ENCODE results near the gene FIZ1. TPM values are rescaled to one million over a fixed set of nuclear protein-coding genes. Genes with fewer than 3 reads are reported as not detected.
"Not testable (repeated sequence)": the region's sequence is repeated elsewhere in the genome, so short reads cannot be mapped to it uniquely, and the experiment has no call there.

Gene FIZ1
- total and polyA plus RNA-seq, 3 experiments from 2014 or later: 4.6 to 25.8 (median 23.9) TPM

- Histone ChIP-seq H3K36me3 (ENCODE audit: insufficient read depth, low read length) (peaks cover under 1% of the 10 kb centered on the region), H3K9me3 (ENCODE audit: low read length) (no peaks in the 10 kb centered on the region), H3K27ac (ENCODE audit: low read depth, low read length) (no peak overlapping the region), H3K4me3 (ENCODE audit: low read length) (no peak overlapping the region), H3K27me3 (ENCODE audit: insufficient read depth, low read length, poor library complexity, severe bottlenecking) (no peaks in the 10 kb centered on the region), H3K4me1 (ENCODE audit: insufficient read depth, low read length) (peaks cover 22% of the 10 kb centered on the region)
- Mint-ChIP-seq H3K27me3 (peaks cover 8 to 11% of the 10 kb centered on the region in 2 donors), H3K4me1 (peaks cover 25 to 29% (median 26%) of the 10 kb centered on the region in 3 donors), H3K4me3 (peak overlapping the region in 1 of 7 donors; percentile 34), H3K27ac (no peak overlapping the region), H3K36me3 (peaks cover 4 to 14% (median 7%) of the 10 kb centered on the region in 3 donors), H3K9me3 (no peaks in the 10 kb centered on the region)
- peak in 1 of 5 donors; percentile 18 for DNase-seq
- ChIA-PET POLR2A (interaction anchor here (0.7 kb wide), 1 partner anchor 45 kb away, joined by 3 read pairs; no protein-coding TSS in a partner anchor), CTCF (no interaction called here)
Measured at GRCh38 chr19:55590109-55590508, 9.2 kb downstream of the FIZ1 start.

GRCh38 chr19:55588738-55589137, 10.6 kb downstream of the FIZ1 start:
- peaks cover 8 to 12% of the 10 kb centered on the region in 2 donors for H3K27me3 Mint-ChIP-seq
- peaks cover 22% of the 10 kb centered on the region for H3K4me1 ChIP-seq (ENCODE audit: insufficient read depth, low read length)
- DNase-seq: no peak
- H3K27me3 ChIP-seq (ENCODE audit: insufficient read depth, low read length, poor library complexity, severe bottlenecking): no peaks in the 10 kb centered on the region
- H3K4me3 Mint-ChIP-seq: peak overlapping the region in 1 of 7 donors; percentile 23
- CTCF ChIA-PET: interaction anchor here (1.4 to 2.6 kb wide), 3 partner anchors 10 to 44 kb away, joined by 4 to 11 read pairs (median 5); partner anchors contain the start of gene FIZ1
- H3K27ac ChIP-seq (ENCODE audit: low read depth, low read length): no peak overlapping the region
- POLR2A ChIA-PET: no interaction called here
- no peaks in the 10 kb centered on the region for H3K9me3 ChIP-seq (ENCODE audit: low read length)
- H3K4me1 Mint-ChIP-seq: peaks cover 22 to 30% (median 26%) of the 10 kb centered on the region in 3 donors
- H3K36me3 ChIP-seq (ENCODE audit: insufficient read depth, low read length): no peaks in the 10 kb centered on the region
- H3K9me3 Mint-ChIP-seq: no peaks in the 10 kb centered on the region
- no peak overlapping the region for H3K27ac Mint-ChIP-seq
- H3K36me3 Mint-ChIP-seq: peaks cover 0 to 7% (median 3%) of the 10 kb centered on the region in 3 donors
- no peak overlapping the region for H3K4me3 ChIP-seq (ENCODE audit: low read length)

- Mint-ChIP-seq H3K36me3 (peaks cover 0 to 3% (median 0%) of the 10 kb centered on the region in 3 donors), H3K4me3 (peak overlapping the region; percentile 78 to 93 (median 87)), H3K27ac (peak overlapping the region; percentile 54 to 93 (median 84)), H3K4me1 (peaks cover 22 to 31% (median 27%) of the 10 kb centered on the region in 3 donors), H3K9me3 (no peaks in the 10 kb centered on the region), H3K27me3 (peaks cover 8 to 12% of the 10 kb centered on the region in 2 donors)
- Histone ChIP-seq H3K4me1 (ENCODE audit: insufficient read depth, low read length) (peaks cover 22% of the 10 kb centered on the region), H3K27me3 (ENCODE audit: insufficient read depth, low read length, poor library complexity, severe bottlenecking) (no peaks in the 10 kb centered on the region), H3K9me3 (ENCODE audit: low read length) (no peaks in the 10 kb centered on the region), H3K4me3 (ENCODE audit: low read length) (peak overlapping the region; percentile 66), H3K36me3 (ENCODE audit: insufficient read depth, low read length) (no peaks in the 10 kb centered on the region), H3K27ac (ENCODE audit: low read depth, low read length) (peak overlapping the region; percentile 2)
- ChIA-PET CTCF (interaction anchor here (2.1 to 2.6 kb wide), 3 partner anchors 19 to 45 kb away, joined by 4 to 11 read pairs (median 7); partner anchors contain the start of gene ZNF865), POLR2A (interaction anchor here (0.6 to 1.6 kb wide), 3 partner anchors 9 to 67 kb away, joined by 3 to 4 read pairs (median 4); partner anchors contain the start of gene U2AF2)
- DNase-seq: peak; percentile 87 to 95 (median 89)
Measured at GRCh38 chr19:55586976-55587668, 12.2 kb downstream of the FIZ1 start.

- H3K4me3 ChIP-seq (ENCODE audit: low read length): peak overlapping the region; percentile 34
- H3K4me3 Mint-ChIP-seq: peak overlapping the region; percentile 61 to 91 (median 76)
- H3K4me1 Mint-ChIP-seq: peaks cover 33 to 45% (median 38%) of the 10 kb centered on the region in 3 donors
- H3K9me3 Mint-ChIP-seq: no peaks in the 10 kb centered on the region
- ChIA-PET CTCF (interaction anchor here (2.2 kb wide), 1 partner anchor 20 kb away, joined by 7 read pairs; the partner anchor contains the start of gene ZNF865), POLR2A (interaction anchor here (0.6 to 1.4 kb wide), 3 partner anchors 49 to 469 kb away, joined by 3 to 4 read pairs (median 3); partner anchors contain the start of gene U2AF2)
- peaks cover 34% of the 10 kb centered on the region for H3K4me1 ChIP-seq (ENCODE audit: insufficient read depth, low read length)
- no peak overlapping the region for H3K27ac ChIP-seq (ENCODE audit: low read depth, low read length)
- no peaks in the 10 kb centered on the region for H3K36me3 ChIP-seq (ENCODE audit: insufficient read depth, low read length)
- H3K27me3 ChIP-seq (ENCODE audit: insufficient read depth, low read length, poor library complexity, severe bottlenecking): no peaks in the 10 kb centered on the region
- no peaks in the 10 kb centered on the region for H3K36me3 Mint-ChIP-seq
- no peaks in the 10 kb centered on the region for H3K9me3 ChIP-seq (ENCODE audit: low read length)
- DNase-seq: peak in 3 of 5 donors; percentile 40 to 62 (median 48)
- peak overlapping the region in 7 of 8 donors; percentile 50 to 95 (median 77) for H3K27ac Mint-ChIP-seq
- H3K27me3 Mint-ChIP-seq: peaks cover 8% of the 10 kb centered on the region in 2 donors
Measured at GRCh38 chr19:55585658-55586339, 13.5 kb downstream of the FIZ1 start.

- H3K4me3 ChIP-seq (ENCODE audit: low read length): no peak overlapping the region
- no peak for DNase-seq
- Mint-ChIP-seq H3K27me3 (peaks cover 4 to 7% of the 10 kb centered on the region in 2 donors), H3K4me1 (peaks cover 35 to 49% (median 41%) of the 10 kb centered on the region in 3 donors), H3K4me3 (peak overlapping the region in 2 of 7 donors; percentile 9 to 72), H3K36me3 (peaks cover 0 to 1% (median 0%) of the 10 kb centered on the region in 3 donors), H3K27ac (peak overlapping the region in 4 of 8 donors; percentile 26 to 82 (median 66)), H3K9me3 (no peaks in the 10 kb centered on the region)
- no peaks in the 10 kb centered on the region for H3K27me3 ChIP-seq (ENCODE audit: insufficient read depth, low read length, poor library complexity, severe bottlenecking)
- H3K4me1 ChIP-seq (ENCODE audit: insufficient read depth, low read length): peaks cover 35% of the 10 kb centered on the region
- POLR2A ChIA-PET: interaction anchor here (0.5 to 1.5 kb wide), 2 partner anchors 15 to 34 kb away, joined by 4 read pairs; partner anchors contain the start of gene FIZ1
- H3K27ac ChIP-seq (ENCODE audit: low read depth, low read length): no peak overlapping the region
- H3K36me3 ChIP-seq (ENCODE audit: insufficient read depth, low read length): no peaks in the 10 kb centered on the region
- CTCF ChIA-PET: interaction anchor here (0.9 kb wide), 1 partner anchor 11 kb away, joined by 3 read pairs; no protein-coding TSS in a partner anchor
- no peaks in the 10 kb centered on the region for H3K9me3 ChIP-seq (ENCODE audit: low read length)
Measured at GRCh38 chr19:55584871-55585270, 14.4 kb downstream of the FIZ1 start.

GRCh38 chr19:55583897-55584296, 15.4 kb downstream of the FIZ1 start:
- H3K4me3 Mint-ChIP-seq; H3K27me3 ChIP-seq (ENCODE audit: insufficient read depth, low read length, poor library complexity, severe bottlenecking); H3K27ac ChIP-seq (ENCODE audit: low read depth, low read length); H3K4me3 ChIP-seq (ENCODE audit: low read length); H3K9me3 ChIP-seq (ENCODE audit: low read length); H3K27ac Mint-ChIP-seq; H3K27me3 Mint-ChIP-seq; H3K36me3 Mint-ChIP-seq; H3K36me3 ChIP-seq (ENCODE audit: insufficient read depth, low read length); H3K9me3 Mint-ChIP-seq: not testable (repeated sequence)
- peaks cover 38% of the 10 kb centered on the region for H3K4me1 ChIP-seq (ENCODE audit: insufficient read depth, low read length)
- ChIA-PET POLR2A (interaction anchor here (1.5 kb wide), 1 partner anchor 16 kb away, joined by 4 read pairs; the partner anchor contains the start of gene FIZ1), CTCF (interaction anchor here (1.5 kb wide), 1 partner anchor 22 kb away, joined by 3 read pairs; no protein-coding TSS in a partner anchor)
- H3K4me1 Mint-ChIP-seq: peaks cover 37 to 54% (median 42%) of the 10 kb centered on the region in 3 donors
- peak in 1 of 5 donors; percentile 8 for DNase-seq

GRCh38 chr19:55582284-55582683, 17.0 kb downstream of the FIZ1 start:
- H3K4me1 ChIP-seq (ENCODE audit: insufficient read depth, low read length): peaks cover 29% of the 10 kb centered on the region
- H3K27ac Mint-ChIP-seq: peak overlapping the region in 5 of 8 donors; percentile 5 to 75 (median 25)
- H3K27me3 ChIP-seq (ENCODE audit: insufficient read depth, low read length, poor library complexity, severe bottlenecking); H3K27ac ChIP-seq (ENCODE audit: low read depth, low read length); H3K9me3 Mint-ChIP-seq; H3K36me3 Mint-ChIP-seq; H3K36me3 ChIP-seq (ENCODE audit: insufficient read depth, low read length); H3K9me3 ChIP-seq (ENCODE audit: low read length); DNase-seq; H3K4me3 ChIP-seq (ENCODE audit: low read length); H3K27me3 Mint-ChIP-seq: not testable (repeated sequence)
- ChIA-PET POLR2A (interaction anchor here (1.1 kb wide), 1 partner anchor 44 kb away, joined by 3 read pairs; no protein-coding TSS in a partner anchor), CTCF (interaction anchor here (1.5 kb wide), 1 partner anchor 24 kb away, joined by 3 read pairs; no protein-coding TSS in a partner anchor)
- peak overlapping the region in 6 of 7 donors; percentile 5 to 81 (median 34) for H3K4me3 Mint-ChIP-seq
- peaks cover 32 to 46% (median 39%) of the 10 kb centered on the region in 3 donors for H3K4me1 Mint-ChIP-seq

Data from CD8-positive, alpha-beta memory T cell (primary cell).